ENCODE results near the gene CACNA1C. TPM values are rescaled to one million over a fixed set of nuclear protein-coding genes. Genes with fewer than 3 reads are reported as not detected.
A peak's percentile ranks its signal among the peaks of the same experiment; 100 is the strongest.

CACNA1C gene
- total and polyA plus RNA-seq, 10 of the 15 experiments (the other 5 are each of a cell fraction or from before 2014, with no cell fraction given): under 0.01 to 0.15 (median 0.09) TPM; not detected in 5

DNA sequence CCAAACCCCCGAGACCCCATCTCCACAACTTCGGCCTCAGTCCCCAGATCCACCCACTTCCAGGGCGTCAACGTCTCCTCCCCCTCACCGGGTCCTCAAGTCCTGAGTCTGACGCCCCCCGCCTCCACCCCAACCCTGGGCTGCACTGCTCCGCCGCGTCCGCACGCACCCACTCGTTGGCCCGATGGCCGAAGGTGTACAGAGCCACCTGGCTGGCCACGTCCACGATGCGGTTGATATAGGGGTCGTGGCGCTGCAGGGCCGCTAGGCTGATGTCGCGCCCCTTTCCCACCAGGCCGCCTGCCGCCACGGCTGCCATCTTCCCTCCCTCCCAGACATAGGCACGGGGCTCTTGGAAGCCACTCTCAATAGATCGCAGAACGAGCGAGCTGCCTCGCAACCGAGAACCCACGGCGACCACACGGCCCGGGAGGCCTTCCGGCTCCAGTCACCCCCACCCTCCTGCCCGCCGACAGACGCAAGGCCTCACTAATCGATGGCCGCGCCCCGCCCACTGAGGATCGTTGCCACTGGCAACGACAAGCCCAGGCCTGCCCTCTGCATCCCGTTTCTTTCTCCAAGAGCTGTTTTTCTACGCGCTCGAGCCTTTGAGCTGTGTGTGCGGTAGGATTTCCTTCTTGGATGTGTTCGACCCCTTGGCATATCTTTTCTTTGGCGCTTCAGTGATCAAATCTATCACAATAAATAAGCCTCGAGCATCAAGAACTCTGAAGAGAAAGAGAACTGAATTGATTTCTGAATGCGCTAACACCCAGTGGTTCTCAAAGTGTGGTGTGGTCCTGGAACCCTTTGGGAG, 48.5 kb upstream of the CACNA1C start, which contains the start of gene DCP1B (continued):
- TF ChIP-seq, protein P1, sequence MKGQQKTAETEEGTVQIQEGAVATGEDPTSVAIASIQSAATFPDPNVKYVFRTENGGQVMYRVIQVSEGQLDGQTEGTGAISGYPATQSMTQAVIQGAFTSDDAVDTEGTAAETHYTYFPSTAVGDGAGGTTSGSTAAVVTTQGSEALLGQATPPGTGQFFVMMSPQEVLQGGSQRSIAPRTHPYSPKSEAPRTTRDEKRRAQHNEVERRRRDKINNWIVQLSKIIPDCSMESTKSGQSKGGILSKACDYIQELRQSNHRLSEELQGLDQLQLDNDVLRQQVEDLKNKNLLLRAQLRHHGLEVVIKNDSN (IDR thresholded peaks at IDR 0.05; ENCODE audit: borderline replicate concordance, extremely low read length, insufficient read depth, low read depth, low read length): no peak
- peak; percentile 78 to 95 for TF ChIP-seq EGR1 (IDR thresholded peaks at IDR 0.05; ENCODE audit: borderline replicate concordance in 1 of 2, low read depth in 2 of 2, low read length in 2 of 2)
- TF ChIP-seq IKZF2 (IDR thresholded peaks at IDR 0.05): peak; percentile 74 to 88
- TF ChIP-seq ZNF217 (IDR thresholded peaks at IDR 0.05): no peak
- no peak for TF ChIP-seq PML (IDR thresholded peaks at IDR 0.05; ENCODE audit: low read length)
- no peak for TF ChIP-seq JUND (IDR thresholded peaks at IDR 0.05; ENCODE audit: low read depth, low read length)
- no peak for TF ChIP-seq HDAC6 (IDR thresholded peaks at IDR 0.05; ENCODE audit: unreplicated experiment)
- TF ChIP-seq NR2C2 (IDR thresholded peaks at IDR 0.05; ENCODE audit: borderline replicate concordance, control insufficient read depth, insufficient read length, low read depth): peak; percentile 94
- TF ChIP-seq NFYA (IDR thresholded peaks at IDR 0.05; ENCODE audit: borderline replicate concordance, low read depth, low read length): no peak
- TF ChIP-seq FOXM1 (IDR thresholded peaks at IDR 0.05; ENCODE audit: low read depth, low read length): no peak
- TF ChIP-seq KAT2A (conservative IDR thresholded peaks at IDR 0.05; ENCODE audit: control insufficient read depth, low read depth, low read length): no peak
- TF ChIP-seq, protein P2, sequence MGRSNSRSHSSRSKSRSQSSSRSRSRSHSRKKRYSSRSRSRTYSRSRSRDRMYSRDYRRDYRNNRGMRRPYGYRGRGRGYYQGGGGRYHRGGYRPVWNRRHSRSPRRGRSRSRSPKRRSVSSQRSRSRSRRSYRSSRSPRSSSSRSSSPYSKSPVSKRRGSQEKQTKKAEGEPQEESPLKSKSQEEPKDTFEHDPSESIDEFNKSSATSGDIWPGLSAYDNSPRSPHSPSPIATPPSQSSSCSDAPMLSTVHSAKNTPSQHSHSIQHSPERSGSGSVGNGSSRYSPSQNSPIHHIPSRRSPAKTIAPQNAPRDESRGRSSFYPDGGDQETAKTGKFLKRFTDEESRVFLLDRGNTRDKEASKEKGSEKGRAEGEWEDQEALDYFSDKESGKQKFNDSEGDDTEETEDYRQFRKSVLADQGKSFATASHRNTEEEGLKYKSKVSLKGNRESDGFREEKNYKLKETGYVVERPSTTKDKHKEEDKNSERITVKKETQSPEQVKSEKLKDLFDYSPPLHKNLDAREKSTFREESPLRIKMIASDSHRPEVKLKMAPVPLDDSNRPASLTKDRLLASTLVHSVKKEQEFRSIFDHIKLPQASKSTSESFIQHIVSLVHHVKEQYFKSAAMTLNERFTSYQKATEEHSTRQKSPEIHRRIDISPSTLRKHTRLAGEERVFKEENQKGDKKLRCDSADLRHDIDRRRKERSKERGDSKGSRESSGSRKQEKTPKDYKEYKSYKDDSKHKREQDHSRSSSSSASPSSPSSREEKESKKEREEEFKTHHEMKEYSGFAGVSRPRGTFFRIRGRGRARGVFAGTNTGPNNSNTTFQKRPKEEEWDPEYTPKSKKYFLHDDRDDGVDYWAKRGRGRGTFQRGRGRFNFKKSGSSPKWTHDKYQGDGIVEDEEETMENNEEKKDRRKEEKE (IDR thresholded peaks at IDR 0.05): no peak
- TF ChIP-seq CREB1 (IDR thresholded peaks at IDR 0.05; ENCODE audit: low read depth): peak; percentile 54; the same call in 1 of the 2 replicates
- TF ChIP-seq HDAC2 (IDR thresholded peaks at IDR 0.05): no peak; the same call in 1 of the 2 replicates
- no peak for TF ChIP-seq STAT3 (IDR thresholded peaks at IDR 0.05; ENCODE audit: low read depth, low read length)
- peak; percentile 37; the same call in 1 of the 2 replicates for TF ChIP-seq TARDBP (IDR thresholded peaks at IDR 0.05; ENCODE audit: borderline replicate concordance)
- TF ChIP-seq ZNF207 (IDR thresholded peaks at IDR 0.05; ENCODE audit: borderline replicate concordance): peak; percentile 97
- TF ChIP-seq TBL1XR1 (IDR thresholded peaks at IDR 0.05; ENCODE audit: low read depth, low read length): no peak; the same call in 1 of the 2 replicates
- TF ChIP-seq, protein P3, sequence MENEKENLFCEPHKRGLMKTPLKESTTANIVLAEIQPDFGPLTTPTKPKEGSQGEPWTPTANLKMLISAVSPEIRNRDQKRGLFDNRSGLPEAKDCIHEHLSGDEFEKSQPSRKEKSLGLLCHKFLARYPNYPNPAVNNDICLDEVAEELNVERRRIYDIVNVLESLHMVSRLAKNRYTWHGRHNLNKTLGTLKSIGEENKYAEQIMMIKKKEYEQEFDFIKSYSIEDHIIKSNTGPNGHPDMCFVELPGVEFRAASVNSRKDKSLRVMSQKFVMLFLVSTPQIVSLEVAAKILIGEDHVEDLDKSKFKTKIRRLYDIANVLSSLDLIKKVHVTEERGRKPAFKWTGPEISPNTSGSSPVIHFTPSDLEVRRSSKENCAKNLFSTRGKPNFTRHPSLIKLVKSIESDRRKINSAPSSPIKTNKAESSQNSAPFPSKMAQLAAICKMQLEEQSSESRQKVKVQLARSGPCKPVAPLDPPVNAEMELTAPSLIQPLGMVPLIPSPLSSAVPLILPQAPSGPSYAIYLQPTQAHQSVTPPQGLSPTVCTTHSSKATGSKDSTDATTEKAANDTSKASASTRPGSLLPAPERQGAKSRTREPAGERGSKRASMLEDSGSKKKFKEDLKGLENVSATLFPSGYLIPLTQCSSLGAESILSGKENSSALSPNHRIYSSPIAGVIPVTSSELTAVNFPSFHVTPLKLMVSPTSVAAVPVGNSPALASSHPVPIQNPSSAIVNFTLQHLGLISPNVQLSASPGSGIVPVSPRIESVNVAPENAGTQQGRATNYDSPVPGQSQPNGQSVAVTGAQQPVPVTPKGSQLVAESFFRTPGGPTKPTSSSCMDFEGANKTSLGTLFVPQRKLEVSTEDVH (IDR thresholded peaks at IDR 0.05; ENCODE audit: low read depth, partially characterized antibody): no peak
- TF ChIP-seq YY1 (IDR thresholded peaks at IDR 0.05; ENCODE audit: low read depth, low read length): peak; percentile 95
- peak; percentile 81; the same call in 2 of the 3 replicates for TF ChIP-seq POU2F2 (IDR thresholded peaks at IDR 0.05; ENCODE audit: borderline replicate concordance, low read depth, low read length)
- TF ChIP-seq, protein P4, sequence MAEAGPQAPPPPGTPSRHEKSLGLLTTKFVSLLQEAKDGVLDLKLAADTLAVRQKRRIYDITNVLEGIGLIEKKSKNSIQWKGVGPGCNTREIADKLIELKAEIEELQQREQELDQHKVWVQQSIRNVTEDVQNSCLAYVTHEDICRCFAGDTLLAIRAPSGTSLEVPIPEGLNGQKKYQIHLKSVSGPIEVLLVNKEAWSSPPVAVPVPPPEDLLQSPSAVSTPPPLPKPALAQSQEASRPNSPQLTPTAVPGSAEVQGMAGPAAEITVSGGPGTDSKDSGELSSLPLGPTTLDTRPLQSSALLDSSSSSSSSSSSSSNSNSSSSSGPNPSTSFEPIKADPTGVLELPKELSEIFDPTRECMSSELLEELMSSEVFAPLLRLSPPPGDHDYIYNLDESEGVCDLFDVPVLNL (IDR thresholded peaks at IDR 0.05; ENCODE audit: low read depth, low read length): no peak

Measured in GM12878 (cell line).